ENCODE data around the gene KSR1. TPM values are rescaled to one million over a fixed set of nuclear protein-coding genes. Genes with fewer than 3 reads are reported as not detected.

Gene KSR1
- total RNA-seq, 4 donors from 2014 or later: 10.4 to 17.7 (median 13.2) TPM

- ATAC-seq (no peak), DNase-seq (no peak)
- Histone ChIP-seq H3K4me1 (peaks cover 0 to 3% of the 10 kb centered on the region in 2 donors), H3K4me3 (no peak overlapping the region), H3K36me3 (peaks cover 2 to 68% of the 10 kb centered on the region in 2 donors), H3K27ac (no peak overlapping the region), H3K27me3 (no peaks in the 10 kb centered on the region), H3K9me3 (no peaks in the 10 kb centered on the region)
- no peak for TF ChIP-seq CTCF (IDR thresholded peaks at IDR 0.05 in 4 of 5, conservative IDR thresholded peaks at IDR 0.05 in 1 of 5)
- no peak for TF ChIP-seq POLR2A (IDR thresholded peaks at IDR 0.05)
- in situ Hi-C loops (cut with MboI; ENCODE audit: low sequenced_read_pairs in 4 of 4) (loop anchor here in 3 of 4 donors (5.0 to 10.0 kb wide), 4 partner anchors 48 to 369 kb away; no protein-coding TSS in a partner anchor), intact Hi-C loops (cut with DNase I; ENCODE audit: low total_unique reads) (loop anchor here (1.0 to 5.0 kb wide), 2 partner anchors 47 to 153 kb away; no protein-coding TSS in a partner anchor)
Observed at GRCh38 chr17:27603880-27604794, 147.9 kb downstream of the KSR1 start.

GRCh38 chr17:27605409-27605808 is 149.2 kb downstream of the KSR1 start:
- Histone ChIP-seq H3K27ac (no peak overlapping the region), H3K9me3 (no peaks in the 10 kb centered on the region), H3K27me3 (no peaks in the 10 kb centered on the region), H3K36me3 (peaks cover 2 to 79% of the 10 kb centered on the region in 2 donors), H3K4me3 (no peak overlapping the region), H3K4me1 (peaks cover 0 to 3% of the 10 kb centered on the region in 2 donors)
- in situ Hi-C loops (cut with MboI; ENCODE audit: low sequenced_read_pairs in 4 of 4): loop anchor here in 3 of 4 donors (5.0 to 10.0 kb wide), 2 partner anchors 47 to 371 kb away; no protein-coding TSS in a partner anchor
- TF ChIP-seq POLR2A (IDR thresholded peaks at IDR 0.05) (no peak), CTCF (IDR thresholded peaks at IDR 0.05 in 4 of 5, conservative IDR thresholded peaks at IDR 0.05 in 1 of 5) (no peak)
- DNase-seq (no peak), ATAC-seq (no peak)
- intact Hi-C loops (cut with DNase I; ENCODE audit: low total_unique reads): no loop called here

- no peak overlapping the region for H3K27ac ChIP-seq
- TF ChIP-seq POLR2A (IDR thresholded peaks at IDR 0.05): no peak
- no peak for TF ChIP-seq CTCF (IDR thresholded peaks at IDR 0.05 in 4 of 5, conservative IDR thresholded peaks at IDR 0.05 in 1 of 5)
- no peaks in the 10 kb centered on the region for H3K4me1 ChIP-seq
- no peak for DNase-seq
- in situ Hi-C loops (cut with MboI; ENCODE audit: low sequenced_read_pairs in 4 of 4): loop anchor here in 3 of 4 donors (5.0 to 10.0 kb wide), 2 partner anchors 45 to 373 kb away; no protein-coding TSS in a partner anchor
- H3K27me3 ChIP-seq: no peaks in the 10 kb centered on the region
- intact Hi-C loops (cut with DNase I; ENCODE audit: low total_unique reads): no loop called here
- no peak for ATAC-seq
- peaks cover 2 to 92% of the 10 kb centered on the region in 2 donors for H3K36me3 ChIP-seq
- no peak overlapping the region for H3K4me3 ChIP-seq
- H3K9me3 ChIP-seq: no peaks in the 10 kb centered on the region
Observed at GRCh38 chr17:27607521-27608091, 151.4 kb downstream of the KSR1 start.

GRCh38 chr17:27608328-27609230 is 152.3 kb downstream of the KSR1 start:
- no peaks in the 10 kb centered on the region for H3K4me1 ChIP-seq

More at GRCh38 chr17:27608328-27609230, 152.3 kb downstream of the KSR1 start:
- H3K36me3 ChIP-seq: peaks cover 2 to 100% of the 10 kb centered on the region in 2 donors
- intact Hi-C loops (cut with DNase I; ENCODE audit: low total_unique reads) (no loop called here), in situ Hi-C loops (cut with MboI; ENCODE audit: low sequenced_read_pairs in 4 of 4) (loop anchor here in 3 of 4 donors (5.0 to 10.0 kb wide), 2 partner anchors 44 to 374 kb away; no protein-coding TSS in a partner anchor)
- no peaks in the 10 kb centered on the region for H3K27me3 ChIP-seq
- H3K4me3 ChIP-seq: no peak overlapping the region
- ATAC-seq: no peak
- H3K9me3 ChIP-seq: no peaks in the 10 kb centered on the region
- H3K27ac ChIP-seq: no peak overlapping the region
- no peak for DNase-seq
- TF ChIP-seq POLR2A (IDR thresholded peaks at IDR 0.05) (no peak), CTCF (IDR thresholded peaks at IDR 0.05 in 4 of 5, conservative IDR thresholded peaks at IDR 0.05 in 1 of 5) (no peak)

Data from gastrocnemius medialis (tissue), 4 donors.